Measurements from ENCODE around the gene SPATA13.

Gene SPATA13

DNA sequence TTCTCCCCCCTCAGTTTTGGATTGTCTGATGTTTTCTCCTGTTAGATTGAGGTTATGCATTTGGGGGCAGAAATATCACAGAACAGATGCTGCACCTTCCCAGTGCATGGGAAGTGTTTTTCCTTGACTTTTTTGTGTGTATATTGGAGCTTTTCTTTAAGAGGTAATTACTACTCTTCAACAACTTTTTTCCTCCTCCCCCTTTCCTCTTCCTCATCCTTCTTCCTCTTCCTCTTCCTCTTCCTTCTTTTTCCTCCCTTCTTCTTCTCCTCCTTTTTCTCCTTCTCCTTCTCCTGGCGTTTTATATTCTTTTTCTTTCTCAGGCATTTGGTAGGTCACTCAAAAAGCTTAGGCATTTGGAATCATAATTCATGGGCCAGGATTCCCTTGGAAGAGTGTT is 18.1 kb upstream of the SPATA13 start:
- no peak for DNase-seq

DNA sequence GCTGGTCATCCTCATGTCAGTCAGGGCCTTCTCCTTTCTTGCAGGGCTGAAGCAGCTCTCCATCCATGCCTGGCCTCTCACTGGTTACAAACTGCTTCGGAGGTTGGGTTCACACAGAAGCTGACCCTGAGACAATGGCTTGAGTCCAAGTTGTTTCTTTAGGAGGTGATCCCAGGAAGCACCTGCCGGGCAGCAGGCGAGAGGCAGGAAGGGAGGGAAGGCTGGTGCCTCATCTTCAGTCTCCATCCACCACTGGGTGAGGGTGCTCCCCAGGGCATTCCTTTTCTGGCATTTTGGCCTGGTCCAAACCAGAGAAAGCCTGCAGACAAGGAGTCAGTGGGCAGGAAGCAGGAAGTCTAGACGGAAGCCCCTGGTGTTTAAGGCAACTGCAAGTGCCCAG is 17.6 kb upstream of the SPATA13 start:
- no peak for DNase-seq

DNA sequence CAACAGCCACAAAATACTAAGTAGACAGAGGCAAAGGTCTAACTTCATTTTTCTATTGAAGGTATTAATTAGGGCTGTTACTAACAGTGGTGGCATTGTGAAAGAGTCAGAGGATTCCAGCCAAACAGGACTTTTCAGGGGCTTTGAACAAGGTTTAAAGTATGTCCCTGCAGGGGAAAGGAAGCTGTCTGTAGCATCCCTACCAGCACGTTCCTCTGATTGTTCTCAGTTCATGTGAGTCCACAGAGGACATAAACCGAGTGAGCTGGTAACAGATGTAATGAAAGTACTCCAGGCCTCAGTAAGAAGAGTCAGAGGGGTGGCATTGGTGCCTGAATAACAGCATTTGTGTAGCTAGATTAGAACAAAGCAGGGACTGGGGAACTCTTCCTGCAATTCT is 15.3 kb upstream of the SPATA13 start:
- no peak for DNase-seq

DNA sequence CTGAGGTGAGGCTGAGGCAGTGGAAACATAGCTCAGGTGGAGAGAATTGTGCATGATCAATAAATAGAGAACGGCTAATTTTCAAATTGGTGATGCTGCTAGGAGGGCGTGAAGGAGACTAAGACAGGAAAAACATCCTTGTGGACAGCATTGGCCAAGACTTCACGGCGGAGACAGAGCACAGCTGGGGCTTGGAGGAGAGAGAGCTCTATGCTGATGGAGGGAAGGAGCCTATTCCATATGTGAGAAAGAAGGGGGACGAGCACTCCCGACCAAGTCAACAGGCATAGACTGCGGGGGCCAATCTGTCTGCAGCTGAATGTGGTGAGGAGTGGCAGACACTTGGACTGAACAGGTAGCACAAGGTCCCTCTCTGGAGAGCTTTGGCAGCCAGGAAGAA is 14.8 kb upstream of the SPATA13 start:
- DNase-seq, result no peak

DNA sequence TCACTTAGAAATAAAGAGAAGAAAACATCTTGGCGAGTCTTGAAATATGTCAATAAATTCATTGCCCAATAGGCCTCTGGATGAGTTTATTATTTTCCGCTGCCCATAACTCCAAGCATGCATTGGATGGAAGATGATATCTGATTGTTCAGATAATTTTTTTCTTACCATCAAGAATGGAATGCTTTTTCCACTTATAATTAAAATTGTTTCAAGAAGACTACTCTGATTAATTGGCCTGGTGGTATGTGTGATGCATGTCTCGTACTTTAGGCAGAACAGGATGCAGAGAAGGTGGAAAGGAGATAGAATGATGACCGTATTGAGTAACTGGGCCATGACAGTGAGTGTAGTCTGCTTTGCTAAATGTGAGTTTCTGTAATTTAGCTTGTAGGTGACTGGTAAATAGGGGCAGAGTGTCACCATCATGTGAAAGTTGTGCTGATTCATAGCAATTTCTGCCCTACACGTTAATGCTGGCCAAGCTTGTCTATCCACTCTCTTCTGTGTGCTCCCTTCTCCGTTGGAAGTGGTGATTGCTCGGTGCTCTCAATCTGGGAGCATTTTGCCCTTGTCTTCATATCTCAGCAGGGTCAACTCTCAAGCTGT is 13.5 kb upstream of the SPATA13 start:
- DNase-seq, result no peak

DNA sequence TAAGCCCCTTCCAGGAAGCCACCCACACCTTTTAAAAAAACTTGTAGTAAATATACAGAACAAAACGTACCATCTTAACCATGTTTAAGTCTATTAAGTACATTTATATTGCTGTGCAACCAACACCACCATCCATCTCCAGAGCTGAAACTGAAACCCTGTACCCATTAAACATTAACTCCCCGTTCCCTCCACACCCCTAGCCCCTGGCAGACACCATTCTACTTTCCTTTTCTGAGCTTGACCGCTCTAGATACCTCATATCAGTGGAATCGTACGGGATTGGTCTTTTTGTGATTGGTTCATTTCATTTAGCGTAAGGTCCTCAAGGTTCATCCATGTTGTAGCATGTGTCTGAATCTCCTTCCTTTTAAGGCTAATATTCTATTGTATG is 13.0 kb upstream of the SPATA13 start:
- no peak for DNase-seq

DNA sequence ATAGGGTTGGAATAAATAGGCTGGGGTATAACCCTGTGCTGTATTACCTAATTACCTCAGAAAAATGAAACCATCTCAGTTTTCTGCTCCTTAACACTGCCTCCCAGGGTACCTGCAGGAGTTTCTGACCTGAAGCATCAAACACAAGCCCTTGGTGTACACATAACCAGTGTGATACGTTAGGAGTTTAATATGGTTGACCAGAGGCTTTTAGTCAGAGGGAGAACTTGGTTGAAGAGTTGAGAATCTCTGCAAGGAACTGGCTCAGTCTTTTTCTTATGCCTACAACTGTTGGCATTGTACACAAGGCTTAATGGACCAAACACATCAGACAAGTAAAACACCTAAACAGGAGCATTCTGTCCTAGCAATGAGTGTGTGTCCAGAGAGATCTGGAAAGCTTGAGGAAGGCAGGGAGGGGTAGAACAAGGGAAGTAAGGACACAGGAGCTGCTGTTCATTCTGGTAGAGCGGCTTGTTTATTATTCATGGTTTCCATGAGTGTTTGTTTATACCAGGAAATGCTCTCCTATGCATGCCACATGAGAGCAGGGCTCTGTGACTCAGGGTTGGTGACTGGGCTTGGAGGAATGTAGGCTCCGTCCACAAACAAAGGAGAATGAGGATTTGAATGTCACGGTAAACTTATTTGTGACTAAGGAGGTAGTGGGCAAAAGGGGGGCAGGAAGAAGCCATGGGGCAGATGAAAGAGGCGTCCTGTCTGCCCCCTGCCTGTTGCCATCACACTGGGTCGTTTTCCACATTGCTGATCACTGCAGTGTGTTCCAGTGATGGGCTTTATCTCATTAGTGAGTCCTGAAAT is 11.9 kb upstream of the SPATA13 start:
- no peak for DNase-seq

DNA sequence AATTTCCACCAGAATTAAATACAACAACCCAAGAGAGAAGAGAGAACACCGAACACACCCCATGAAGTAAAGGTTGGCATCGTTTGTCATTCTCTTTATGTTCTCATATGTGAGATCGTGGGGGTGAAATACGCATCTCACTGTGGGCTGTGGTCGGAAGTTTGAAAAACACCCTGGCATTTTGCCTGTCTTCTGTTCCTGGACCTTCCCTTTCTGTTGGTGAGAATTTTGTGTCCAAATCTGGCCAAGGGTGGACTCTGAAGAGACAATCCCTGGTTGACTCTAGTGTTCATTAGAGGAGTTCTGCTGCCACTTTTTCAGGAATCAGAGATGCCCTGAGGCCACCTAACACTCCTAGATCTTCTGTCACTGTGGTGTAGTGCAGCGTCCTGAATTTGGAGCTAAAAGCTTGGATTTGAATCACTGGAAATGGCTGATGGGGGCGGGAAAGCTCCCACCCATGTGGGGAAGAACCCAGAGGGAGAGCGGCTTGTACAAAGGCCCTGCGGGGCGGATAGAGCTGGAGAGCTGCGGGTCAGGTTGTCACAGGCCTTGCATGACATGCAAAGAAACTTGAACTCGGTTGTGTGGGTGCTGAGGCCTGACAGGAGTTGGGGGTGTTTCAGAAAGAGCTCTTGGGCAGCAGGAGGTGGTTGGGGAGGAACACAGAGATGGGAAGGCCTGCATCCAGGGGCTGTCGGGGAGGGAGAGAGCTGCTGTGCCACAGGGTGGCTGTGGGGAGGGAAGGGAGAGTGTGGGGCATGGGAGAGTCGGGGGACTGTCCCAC is 11.1 kb upstream of the SPATA13 start:
- DNase-seq, result no peak

DNA sequence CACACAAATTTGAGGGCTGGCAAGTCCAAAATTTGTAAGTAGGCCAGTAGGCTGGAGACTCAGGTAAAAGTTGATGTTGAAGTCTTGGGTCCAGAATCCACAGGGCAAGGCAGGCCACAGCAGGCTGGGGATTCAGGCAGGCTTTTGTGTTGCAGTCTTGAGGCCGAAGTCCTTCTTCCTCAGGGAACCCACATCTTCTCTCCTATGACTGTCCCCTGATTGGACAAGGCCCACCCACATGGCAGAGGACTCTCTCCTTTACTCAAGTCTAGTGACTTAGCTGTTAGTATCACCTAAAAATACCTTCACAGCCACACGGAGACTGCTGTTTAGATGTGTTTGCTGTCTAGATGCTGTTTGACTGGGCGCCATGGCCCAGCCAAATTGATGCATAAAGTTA is 9.9 kb upstream of the SPATA13 start:
- no peak for DNase-seq

DNA sequence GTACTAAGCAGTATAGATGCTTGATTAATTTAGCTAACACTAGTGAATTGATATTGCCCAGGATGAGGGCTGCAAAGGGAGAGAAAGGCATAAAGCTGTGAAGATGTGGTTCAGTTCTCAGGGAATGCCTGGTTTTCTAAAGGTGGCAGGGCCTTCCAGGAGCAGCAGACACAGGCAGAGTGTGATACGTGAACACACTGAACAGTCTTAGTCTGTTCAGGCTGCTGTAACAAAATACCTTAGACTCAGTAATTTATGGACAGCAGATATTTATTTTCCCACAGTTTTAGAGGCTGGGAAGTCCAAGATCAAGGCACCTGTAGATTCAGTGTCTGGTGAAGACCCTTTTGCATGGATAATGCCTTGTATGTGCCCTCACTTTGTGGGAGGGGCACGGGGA is 8.7 kb upstream of the SPATA13 start:
- DNase-seq, result no peak

DNA sequence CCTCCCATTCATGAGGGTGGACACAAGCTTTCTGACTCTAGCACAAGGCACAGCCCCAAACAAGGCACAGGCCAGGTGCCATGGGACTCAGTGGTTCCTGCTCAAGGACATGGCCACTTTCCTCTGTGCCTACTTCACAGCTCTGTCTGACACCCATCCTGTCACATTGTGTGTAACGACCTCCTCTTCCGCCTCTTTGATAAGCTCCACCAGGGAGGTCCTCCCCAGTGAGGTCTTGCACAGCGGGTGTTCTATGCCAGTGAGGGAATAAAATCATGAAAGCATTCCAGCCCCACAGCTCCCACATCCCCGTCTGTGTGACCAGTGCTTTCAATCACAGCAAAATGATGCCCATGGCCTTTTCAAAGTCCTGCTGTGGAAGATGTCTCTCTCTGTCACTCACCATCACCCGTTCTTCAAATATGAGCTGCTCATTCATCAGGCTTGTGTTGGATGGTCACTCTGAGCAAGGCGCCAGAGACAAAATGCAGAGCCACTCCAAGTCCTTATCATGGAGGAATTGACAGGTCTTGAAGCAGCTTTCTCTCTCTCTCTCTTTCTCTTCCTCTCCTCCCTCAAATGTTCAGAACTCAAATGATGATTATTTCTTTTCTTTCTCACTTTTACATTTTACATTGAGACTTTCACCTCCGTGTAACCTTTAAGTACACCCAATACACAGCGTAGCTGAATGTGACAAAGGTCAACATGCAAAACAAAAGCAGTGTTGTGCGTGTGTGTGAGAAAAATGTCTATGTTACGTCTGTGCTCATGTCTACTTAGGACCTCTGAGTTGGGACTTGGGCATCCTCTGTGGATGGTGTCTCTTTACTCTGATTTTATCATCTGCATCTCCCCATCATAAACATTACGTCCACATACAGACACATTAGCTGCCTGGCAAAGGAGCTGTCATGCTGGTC is 8.0 kb upstream of the SPATA13 start:
- no peak for DNase-seq

DNA sequence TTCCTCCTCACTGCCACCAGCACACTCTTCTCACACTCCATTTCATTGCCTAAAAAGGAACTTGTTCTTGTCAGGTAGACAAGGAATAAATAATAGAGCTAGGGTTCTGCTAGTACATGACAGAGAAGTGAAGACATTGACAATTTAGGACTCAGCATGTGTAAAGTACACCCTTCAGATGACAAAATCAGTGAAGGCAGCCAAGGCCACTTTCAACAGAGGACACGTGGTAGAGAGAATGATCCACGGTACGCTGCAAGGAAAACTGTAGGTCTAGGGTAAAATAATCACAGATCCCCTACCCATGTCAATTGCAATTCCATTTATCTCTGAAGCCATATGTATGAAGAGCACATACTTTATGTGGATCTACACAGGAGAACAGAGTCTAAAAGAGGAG is 7.2 kb upstream of the SPATA13 start:
- no peak for DNase-seq

DNA sequence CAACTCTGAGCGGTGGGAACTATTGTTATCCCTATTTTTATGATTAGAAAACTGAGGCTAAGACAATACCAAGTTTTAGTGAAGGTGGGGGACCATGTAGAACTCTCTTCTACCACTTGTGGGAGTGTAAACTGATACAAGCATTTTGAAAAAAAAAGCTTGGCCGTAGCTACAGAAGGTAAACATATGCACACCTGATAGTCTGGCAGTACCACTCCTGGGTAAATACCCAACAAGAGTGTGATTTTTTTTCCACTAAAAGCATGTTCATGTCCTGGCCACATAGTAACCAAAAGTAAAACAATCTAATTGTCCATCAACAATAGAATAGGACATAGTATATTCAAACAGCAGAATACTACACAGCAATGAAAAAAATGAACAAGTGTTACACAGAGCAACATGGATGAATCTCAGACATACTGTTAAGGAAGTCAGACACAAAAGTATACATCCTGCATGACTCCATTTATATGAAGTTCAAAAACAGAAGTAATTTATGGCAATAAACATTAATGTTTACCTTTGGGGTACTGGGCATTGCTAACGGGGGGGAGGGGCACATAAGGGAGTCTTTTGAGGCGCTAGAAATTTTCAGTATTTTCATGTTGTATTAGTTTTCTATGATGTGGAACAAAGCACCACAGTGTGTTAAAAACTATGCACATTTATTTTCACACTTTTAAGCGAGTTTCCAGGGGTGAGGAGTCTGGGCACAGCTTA is 6.4 kb upstream of the SPATA13 start:
- DNase-seq, result no peak

DNA sequence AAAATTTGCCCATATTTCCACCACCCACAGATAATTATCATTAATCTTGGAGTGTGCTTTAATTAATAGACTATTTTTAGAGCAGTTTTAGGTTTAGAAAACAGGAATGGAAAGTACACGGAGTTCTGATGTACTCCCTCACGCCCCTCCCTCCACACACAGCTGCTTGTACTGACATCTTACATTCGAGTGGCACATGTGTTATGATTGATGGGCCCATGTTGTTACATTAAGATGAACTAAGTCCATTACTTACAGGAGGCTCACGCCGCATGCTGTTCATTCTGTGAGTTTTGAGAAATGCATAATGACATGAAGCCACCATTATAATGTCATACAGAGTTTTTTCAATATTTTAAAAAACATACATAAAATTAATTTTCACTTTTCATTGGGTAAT is 1.2 kb upstream of the SPATA13 start:
- DNase-seq, result no peak

DNA sequence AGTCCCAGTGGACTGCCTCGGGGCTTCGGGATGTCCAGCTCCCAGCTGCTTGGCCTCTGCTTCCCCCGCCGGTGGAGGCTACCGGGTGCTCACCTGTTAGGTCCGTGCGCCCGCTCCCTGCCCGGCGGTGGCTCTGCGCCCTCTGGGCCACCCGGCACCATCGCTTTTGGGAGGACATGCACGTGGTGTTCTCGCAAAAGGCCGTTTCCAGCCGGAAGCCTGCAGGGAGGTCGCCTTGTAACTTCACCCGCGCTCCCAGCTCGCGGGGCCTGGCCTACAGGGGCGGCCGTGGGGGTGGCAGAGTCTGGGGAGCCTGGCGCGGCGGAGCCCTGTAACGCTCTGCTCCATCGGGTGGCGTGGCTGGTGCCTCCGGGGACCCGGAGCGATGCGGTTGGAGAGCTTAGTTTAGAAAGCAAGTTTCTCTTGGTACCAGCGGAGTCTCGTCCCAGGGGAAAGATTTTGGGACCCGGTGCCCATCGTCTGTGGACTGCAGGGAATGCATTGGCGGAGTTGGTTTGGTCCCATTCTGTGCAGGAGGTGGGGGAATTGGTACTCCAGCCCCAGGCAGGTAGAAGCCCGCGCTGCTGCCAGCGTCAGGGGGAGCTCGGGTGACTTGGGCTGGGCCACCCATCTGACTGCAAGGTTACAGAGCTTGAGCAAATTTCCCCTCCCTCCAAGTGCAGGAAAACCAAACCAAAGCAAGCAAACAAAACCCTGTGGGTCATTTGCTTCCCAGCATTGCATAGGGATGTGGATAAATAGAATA is 673 bp downstream of the SPATA13 start:
- peak; percentile 21 for DNase-seq

DNA sequence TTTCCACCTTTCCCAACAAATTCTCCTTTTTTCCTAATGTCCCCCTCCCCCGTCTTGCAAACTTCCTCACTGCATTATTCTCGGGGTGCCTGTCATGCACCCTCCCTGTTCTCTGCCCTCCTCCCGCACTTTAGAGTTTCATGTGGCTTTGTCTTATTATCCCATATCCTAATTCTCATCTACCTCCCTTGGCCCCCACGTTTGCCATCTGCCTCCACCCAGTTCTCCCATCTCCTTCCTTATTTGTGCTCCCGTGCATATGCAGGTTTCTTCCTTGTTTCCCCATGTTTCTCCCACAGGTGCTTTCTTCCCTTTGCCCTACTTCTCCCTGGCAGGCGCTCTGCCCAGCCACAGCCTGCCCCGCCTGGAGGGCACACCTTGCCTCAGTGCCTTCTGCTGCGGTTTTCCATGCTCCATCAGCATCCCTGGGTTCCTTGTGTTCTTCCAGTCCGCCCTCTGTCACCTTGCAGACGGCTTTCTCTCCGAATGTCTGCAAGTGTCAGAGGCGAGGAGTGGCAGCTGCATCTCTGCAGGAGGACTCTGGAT is 1.5 kb downstream of the SPATA13 start:
- no peak for DNase-seq

DNA sequence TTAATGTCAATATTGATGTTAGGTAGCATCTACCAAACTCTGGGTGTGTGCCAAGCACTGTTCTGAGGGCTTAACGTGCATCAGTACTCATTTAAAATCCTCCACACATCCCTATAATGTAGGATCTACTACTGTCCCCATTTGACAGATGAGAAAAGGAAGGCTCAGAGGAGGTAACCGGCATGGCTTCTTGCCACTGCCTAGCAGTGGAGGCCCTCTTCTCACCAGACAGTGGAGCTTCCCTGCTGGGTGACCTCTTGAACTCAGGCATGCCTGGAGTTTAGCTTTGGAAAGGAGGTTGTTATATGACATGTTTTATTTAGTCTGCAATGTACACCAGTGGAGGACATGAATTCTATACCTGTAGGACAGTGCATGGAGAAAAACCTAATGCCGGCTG is 2.1 kb downstream of the SPATA13 start:
- no peak for DNase-seq

DNA sequence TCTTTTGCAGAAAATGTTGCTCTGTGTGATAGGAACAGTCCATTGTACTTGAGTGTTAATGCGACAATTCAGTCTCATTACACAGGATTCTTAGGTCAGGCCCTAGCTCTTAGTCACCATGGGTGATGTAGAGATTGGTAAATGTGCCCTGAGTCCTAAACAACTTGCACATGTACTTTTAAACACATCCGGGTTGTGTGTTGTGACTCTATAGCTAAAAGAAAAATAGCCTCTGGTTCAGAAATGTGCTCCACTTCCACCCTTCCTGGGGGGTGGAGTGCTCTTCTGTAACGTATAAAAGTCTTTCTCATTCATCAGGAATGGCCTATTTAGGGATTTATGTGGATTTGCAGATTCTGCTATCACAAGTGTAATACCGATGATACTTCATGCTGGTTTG is 5.2 kb downstream of the SPATA13 start:
- no peak for DNase-seq

DNA sequence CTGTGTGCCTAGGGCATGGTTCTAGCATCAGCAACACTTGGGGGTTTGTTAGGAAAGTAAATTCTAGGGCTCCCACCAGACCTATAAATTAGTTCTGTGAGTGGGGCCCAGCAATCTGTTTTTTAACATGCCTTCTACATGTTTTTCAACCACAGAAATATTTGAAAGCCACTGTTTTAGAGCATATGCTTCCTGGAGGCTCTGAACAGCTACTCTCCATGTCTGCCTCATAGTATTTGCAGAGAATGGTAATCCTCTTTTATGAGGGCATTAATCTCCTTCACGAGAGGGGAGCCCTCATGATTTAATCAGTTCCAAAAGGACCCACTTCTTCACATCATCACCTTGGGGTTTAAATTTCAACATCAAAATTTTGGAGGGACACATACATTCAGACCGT is 6.0 kb downstream of the SPATA13 start:
- DNase-seq, result no peak

DNA sequence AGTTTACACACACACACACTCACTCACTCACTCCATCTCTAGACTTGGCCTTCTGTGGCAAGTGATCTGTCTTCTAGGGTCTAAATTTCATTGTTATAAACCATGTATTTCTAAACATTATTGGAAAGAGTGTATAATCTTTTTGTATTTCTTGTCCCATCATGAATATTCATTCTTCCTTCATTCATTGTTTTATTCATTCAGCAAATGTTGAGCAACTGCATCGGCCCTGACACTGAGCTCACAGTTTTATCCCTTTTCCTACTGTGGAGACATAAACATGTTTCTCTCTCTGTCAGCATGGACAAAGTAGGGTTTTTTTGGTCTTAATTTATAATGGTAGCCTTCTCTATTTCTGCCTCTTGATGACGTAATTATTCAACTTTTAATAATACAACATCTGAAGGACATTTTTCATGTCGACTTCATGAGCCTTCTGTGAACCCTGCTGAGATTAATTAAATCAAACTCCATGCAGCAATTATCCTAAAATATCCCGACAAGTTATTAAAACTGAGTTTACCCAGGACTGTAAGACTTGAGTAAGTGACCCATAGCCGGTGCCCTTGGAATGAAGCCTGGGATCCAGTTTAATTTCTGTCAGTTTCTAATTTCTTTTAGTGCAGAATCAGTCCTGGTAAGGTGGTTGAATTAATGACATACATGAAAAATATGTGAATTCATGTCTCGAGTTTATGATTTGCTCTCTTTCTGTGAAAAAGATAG is 7.3 kb downstream of the SPATA13 start:
- no peak for DNase-seq

DNA sequence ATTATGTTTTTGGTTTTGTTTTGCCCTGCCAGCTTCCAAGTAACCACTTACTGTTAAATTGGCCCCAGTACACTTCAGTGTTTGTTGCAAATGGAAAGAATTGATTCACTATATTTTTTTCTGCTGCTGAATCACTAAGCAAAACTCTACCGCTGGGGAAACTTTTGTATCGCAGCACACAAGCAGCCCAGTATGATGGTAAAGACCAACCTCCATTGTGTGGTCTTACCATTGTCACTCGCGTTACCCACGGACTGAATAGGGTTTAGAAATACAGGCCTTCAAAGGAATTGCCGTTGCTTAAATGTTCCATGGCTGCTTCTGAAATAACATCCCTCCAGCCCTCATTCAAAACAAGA is 7.9 kb downstream of the SPATA13 start:
- no peak for DNase-seq

Data from activated CD4-positive, alpha-beta T cell treated with anti-CD3 and anti-CD28 coated beads for 1 hour (primary cell).